ENCODE measurements around the gene TRERF1.
A peak's percentile ranks its signal among the peaks of the same experiment; 100 is the strongest.

TRERF1 gene

GRCh38 chr6:42368181-42368580 lies 83.5 kb downstream of the TRERF1 start:
- peak; percentile 34 to 60 for DNase-seq (ENCODE audit: low read depth in 1 of 2, low spot score in 1 of 2)

- no peak for DNase-seq (ENCODE audit: low read depth in 1 of 2, low spot score in 1 of 2)
Observed at GRCh38 chr6:42367353-42368011, 84.2 kb downstream of the TRERF1 start.

- DNase-seq (ENCODE audit: low read depth in 1 of 2, low spot score in 1 of 2), result no peak
Observed at GRCh38 chr6:42366999-42367352, 84.8 kb downstream of the TRERF1 start.

- no peak for DNase-seq (ENCODE audit: low read depth in 1 of 2, low spot score in 1 of 2)
Observed at GRCh38 chr6:42366011-42366705, 85.6 kb downstream of the TRERF1 start.

GRCh38 chr6:42365021-42365420 lies 86.7 kb downstream of the TRERF1 start:
- DNase-seq (ENCODE audit: low read depth in 1 of 2, low spot score in 1 of 2), result no peak

GRCh38 chr6:42363926-42364849 lies 87.5 kb downstream of the TRERF1 start:
- no peak for DNase-seq (ENCODE audit: low read depth in 1 of 2, low spot score in 1 of 2)

GRCh38 chr6:42361036-42361435 lies 90.7 kb downstream of the TRERF1 start:
- no peak for DNase-seq (ENCODE audit: low read depth in 1 of 2, low spot score in 1 of 2)

GRCh38 chr6:42359021-42359420 lies 92.7 kb downstream of the TRERF1 start:
- DNase-seq (ENCODE audit: low read depth in 1 of 2, low spot score in 1 of 2), result no peak

GRCh38 chr6:42355416-42355815 lies 96.3 kb downstream of the TRERF1 start:
- DNase-seq (ENCODE audit: low read depth in 1 of 2, low spot score in 1 of 2), result no peak

- DNase-seq (ENCODE audit: low read depth in 1 of 2, low spot score in 1 of 2), result no peak
Observed at GRCh38 chr6:42354702-42355101, 97.0 kb downstream of the TRERF1 start.

GRCh38 chr6:42352856-42353564 lies 98.7 kb downstream of the TRERF1 start:
- no peak for DNase-seq (ENCODE audit: low read depth in 1 of 2, low spot score in 1 of 2)

GRCh38 chr6:42350911-42351310 lies 100.8 kb downstream of the TRERF1 start:
- DNase-seq (ENCODE audit: low read depth in 1 of 2, low spot score in 1 of 2), result no peak

- DNase-seq (ENCODE audit: low read depth in 1 of 2, low spot score in 1 of 2), result no peak
Observed at GRCh38 chr6:42349753-42350511, 101.8 kb downstream of the TRERF1 start.

- no peak for DNase-seq (ENCODE audit: low read depth in 1 of 2, low spot score in 1 of 2)
Observed at GRCh38 chr6:42347456-42347855, 104.3 kb downstream of the TRERF1 start.

- no peak for DNase-seq (ENCODE audit: low read depth in 1 of 2, low spot score in 1 of 2)
Observed at GRCh38 chr6:42345696-42346416, 105.9 kb downstream of the TRERF1 start.

GRCh38 chr6:42344756-42345155 lies 107.0 kb downstream of the TRERF1 start:
- no peak for DNase-seq (ENCODE audit: low read depth in 1 of 2, low spot score in 1 of 2)

- DNase-seq (ENCODE audit: low read depth in 1 of 2, low spot score in 1 of 2), result no peak
Observed at GRCh38 chr6:42341771-42342553, 109.8 kb downstream of the TRERF1 start.

- no peak for DNase-seq (ENCODE audit: low read depth in 1 of 2, low spot score in 1 of 2)
Observed at GRCh38 chr6:42341221-42341620, 110.5 kb downstream of the TRERF1 start.

- no peak for DNase-seq (ENCODE audit: low read depth in 1 of 2, low spot score in 1 of 2)
Observed at GRCh38 chr6:42340511-42340910, 111.2 kb downstream of the TRERF1 start.
